Activated CD8-positive, alpha-beta T cell treated with anti-CD3 and anti-CD28 coated beads for 36 hours (primary cell): ENCODE results near the gene PGA4. TPM values are rescaled to one million over a fixed set of nuclear protein-coding genes. Genes with fewer than 3 reads are reported as not detected.
"Not testable (repeated sequence)": the region's sequence is repeated elsewhere in the genome, so short reads cannot be mapped to it uniquely, and the experiment has no call there.

ENCODE experiments used
- ATAC-seq: fragments of 200-7000 bp; cut with Tn5 transposase; one replicate; pipeline ENCODE4 v1.10.0; 2021; ENCODE audit warnings: mild to moderate bottlenecking, moderate library complexity
- CTCF ChIA-PET: fragments of 350-600 bp; sonication (Branson Sonifier 250); formaldehyde crosslinking; loops from one replicate; lab custom pipeline; 2021; ENCODE audit warnings: antibody characterized with exemption; lab: Charles Lee
- POLR2A ChIA-PET: fragments of 350-600 bp; sonication (Branson Sonifier 250); formaldehyde crosslinking; loops from one replicate; lab custom pipeline; 2021; ENCODE audit warnings: antibody characterized with exemption; lab: Charles Lee
- DNase-seq: peaks from one replicate; pipeline ENCODE4 v3.0.0-alpha.2; 2020
- H3K27ac Mint-ChIP-seq: one replicate; pipeline ENCODE4 v1.8.0; 2021; ENCODE audit warnings: mild to moderate bottlenecking, mixed read lengths
- H3K27me3 Mint-ChIP-seq: one replicate; pipeline ENCODE4 v1.8.0; 2021; ENCODE audit warnings: mixed read lengths
- H3K36me3 Mint-ChIP-seq: one replicate; pipeline ENCODE4 v1.8.0; 2021; ENCODE audit warnings: low read depth, mixed read lengths
- H3K4me1 Mint-ChIP-seq: one replicate; pipeline ENCODE4 v1.8.0; 2021; ENCODE audit warnings: low read depth, mixed read lengths
- H3K4me3 Mint-ChIP-seq: one replicate; pipeline ENCODE4 v1.8.0; 2021; ENCODE audit warnings: mild to moderate bottlenecking, moderate library complexity, mixed read lengths
- H3K9me3 Mint-ChIP-seq: one replicate; pipeline ENCODE4 v1.8.0; 2021; ENCODE audit warnings: mixed read lengths
- CTCF ChIP-seq: fragments of 200-600 bp; IDR thresholded peaks from one replicate; pipeline ENCODE4 v1.8.0; 2022; ENCODE audit warnings: antibody characterized with exemption, mild to moderate bottlenecking
- intact Hi-C: fragments of 100-400 bp; cut with micrococcal nuclease; formaldehyde crosslinking; loops from one replicate; pipeline ENCODE4 v1.10.0; 2022
- total RNA-seq, 2 experiments: library from RNA; stranded (reverse); gene quantifications; one replicate each; pipeline ENCODE4 v1.2.3, GENCODE V29; 2021

The PGA4 gene
- not detected for total RNA-seq

DNA sequence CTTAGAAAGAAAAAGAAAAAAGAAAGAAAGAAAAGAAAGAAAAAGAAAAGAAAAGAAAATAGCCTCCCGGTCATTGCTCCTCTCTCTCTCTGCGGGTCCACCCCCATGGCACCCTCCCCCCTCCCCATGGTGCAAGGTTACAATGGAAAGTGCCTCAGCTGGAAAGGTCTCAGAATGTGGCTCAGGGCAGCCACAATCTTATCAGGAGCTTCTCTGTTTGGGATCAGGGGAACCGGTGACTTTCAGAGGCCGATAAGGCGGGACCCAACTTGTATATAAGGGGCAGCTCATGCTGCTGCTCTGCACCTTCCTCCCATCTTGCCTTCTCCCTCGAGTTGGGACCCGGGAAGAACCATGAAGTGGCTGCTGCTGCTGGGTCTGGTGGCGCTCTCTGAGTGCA lies at the start of gene PGA4:
TSS of gene PGA4 (plus strand) at position 301 of the 400 bp plus-strand sequence. CDS start at position 355, 54 bp downstream.
- CTCF ChIA-PET, H3K27me3 Mint-ChIP-seq, H3K4me1 Mint-ChIP-seq, ATAC-seq, H3K36me3 Mint-ChIP-seq, H3K9me3 Mint-ChIP-seq, H3K4me3 Mint-ChIP-seq, POLR2A ChIA-PET, DNase-seq, intact Hi-C loops, H3K27ac Mint-ChIP-seq: not testable (repeated sequence)

DNA sequence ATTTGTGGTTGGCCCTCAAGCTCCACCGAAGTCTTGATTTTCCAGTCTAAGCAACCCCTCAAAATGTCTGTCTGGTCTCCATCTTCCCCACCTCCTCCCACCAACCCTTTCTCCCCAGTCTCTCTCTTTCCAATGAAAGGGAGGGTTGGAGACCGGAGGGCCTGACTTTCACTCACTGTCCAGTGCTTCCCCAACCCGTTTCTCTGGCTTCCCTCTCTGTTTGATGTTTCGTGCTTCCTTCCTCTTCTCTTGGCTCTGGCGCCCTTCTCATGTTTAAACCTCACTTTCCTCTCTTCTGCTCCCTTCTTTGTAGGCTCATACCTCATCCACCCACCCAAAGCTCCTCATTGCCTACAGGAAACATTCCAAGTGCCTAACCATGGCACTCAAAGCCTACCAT lies 49.8 kb upstream of the PGA4 start:
- peaks cover 11% of the 10 kb centered on the region for H3K9me3 Mint-ChIP-seq
- peaks cover 26% of the 10 kb centered on the region for H3K4me1 Mint-ChIP-seq
- TF ChIP-seq CTCF: no peak
- no peak overlapping the region for H3K27ac Mint-ChIP-seq
- ChIA-PET POLR2A (no interaction called here), CTCF (interaction anchor here (4.8 kb wide), 1 partner anchor 15 kb away, joined by 31 read pairs; no protein-coding TSS in a partner anchor)
- H3K4me3 Mint-ChIP-seq: no peak overlapping the region
- intact Hi-C loops: no loop called here
- DNase-seq: no peak
- H3K36me3 Mint-ChIP-seq: no peaks in the 10 kb centered on the region
- no peaks in the 10 kb centered on the region for H3K27me3 Mint-ChIP-seq
- ATAC-seq: no peak

DNA sequence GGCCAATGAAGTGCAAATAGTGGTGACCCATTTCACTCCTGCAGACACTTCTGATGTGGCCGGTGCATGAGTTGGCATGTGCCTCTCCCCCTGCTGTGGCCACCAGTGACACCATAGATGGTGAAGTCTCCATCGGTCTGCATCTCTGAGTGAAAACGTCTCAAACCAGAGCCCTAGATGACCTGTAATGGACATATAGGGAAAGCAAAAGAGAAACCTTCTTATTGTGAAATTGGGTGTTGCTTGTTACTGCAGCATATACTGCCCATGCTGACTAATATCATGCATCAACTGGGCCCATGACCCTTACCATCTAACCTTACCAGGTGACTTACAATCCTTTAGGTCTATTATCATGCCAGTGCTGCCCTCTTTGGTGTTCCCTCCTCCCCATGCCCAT lies 49.3 kb upstream of the PGA4 start:
- TF ChIP-seq CTCF: no peak
- ATAC-seq (no peak), DNase-seq (no peak)
- Mint-ChIP-seq H3K9me3 (peaks cover 11% of the 10 kb centered on the region), H3K27me3 (no peaks in the 10 kb centered on the region), H3K36me3 (no peaks in the 10 kb centered on the region), H3K27ac (no peak overlapping the region), H3K4me1 (peaks cover 21% of the 10 kb centered on the region), H3K4me3 (no peak overlapping the region)
- intact Hi-C loops: no loop called here
- POLR2A ChIA-PET: interaction anchor here (1.3 kb wide), 1 partner anchor 15 kb away, joined by 4 read pairs; no protein-coding TSS in a partner anchor
- CTCF ChIA-PET: interaction anchor here (4.8 kb wide), 1 partner anchor 15 kb away, joined by 31 read pairs; no protein-coding TSS in a partner anchor

- CTCF ChIA-PET: interaction anchor here (1.1 kb wide), 1 partner anchor 43 kb away, joined by 3 read pairs; no protein-coding TSS in a partner anchor
- POLR2A ChIA-PET: interaction anchor here (1.3 kb wide), 1 partner anchor 15 kb away, joined by 4 read pairs; no protein-coding TSS in a partner anchor
- Mint-ChIP-seq H3K4me3 (no peak overlapping the region), H3K9me3 (peaks cover 11% of the 10 kb centered on the region), H3K27ac (no peak overlapping the region), H3K4me1 (peaks cover 17% of the 10 kb centered on the region), H3K27me3 (no peaks in the 10 kb centered on the region), H3K36me3 (no peaks in the 10 kb centered on the region)
- no peak for TF ChIP-seq CTCF
- intact Hi-C loops: no loop called here
- DNase-seq: no peak
- ATAC-seq: no peak
Measured at GRCh38 chr11:61173456-61173855, 48.7 kb upstream of the PGA4 start.

DNA sequence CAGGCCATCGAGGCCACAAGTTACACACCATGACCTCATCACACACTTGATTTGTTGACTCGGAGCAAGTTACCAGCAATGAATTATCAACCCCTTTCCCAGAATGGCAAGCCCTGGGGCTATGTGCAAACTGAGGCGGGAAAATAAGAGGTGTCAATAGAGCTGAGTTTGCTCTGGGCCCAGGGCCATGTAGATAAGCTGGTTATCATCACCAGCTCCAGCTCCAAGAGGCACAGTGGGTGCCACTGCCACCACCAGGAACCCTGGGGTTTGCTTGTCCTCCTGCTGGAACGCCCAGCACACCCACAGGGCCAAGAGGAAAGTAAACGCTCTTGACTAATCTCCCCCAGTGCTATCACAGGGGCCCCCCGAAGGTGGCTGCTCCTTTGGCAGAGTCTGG lies 47.9 kb upstream of the PGA4 start:
- Mint-ChIP-seq H3K9me3 (peaks cover 11% of the 10 kb centered on the region), H3K4me1 (peaks cover 13% of the 10 kb centered on the region), H3K27ac (no peak overlapping the region), H3K36me3 (no peaks in the 10 kb centered on the region), H3K27me3 (no peaks in the 10 kb centered on the region), H3K4me3 (no peak overlapping the region)
- POLR2A ChIA-PET: interaction anchor here (1.3 kb wide), 1 partner anchor 16 kb away, joined by 4 read pairs; no protein-coding TSS in a partner anchor
- intact Hi-C loops: no loop called here
- no peak for TF ChIP-seq CTCF
- no peak for ATAC-seq
- no peak for DNase-seq
- CTCF ChIA-PET: interaction anchor here (1.1 to 3.1 kb wide), 4 partner anchors 13 to 44 kb away, joined by 3 to 19 read pairs (median 3); no protein-coding TSS in a partner anchor
